ENCODE results near the gene SPDYE4. TPM values are rescaled to one million over a fixed set of nuclear protein-coding genes. Genes with fewer than 3 reads are reported as not detected.

The SPDYE4 gene
- total and polyA plus RNA-seq, 4 donors: not detected

- Histone ChIP-seq H3K9ac (ENCODE audit: insufficient read depth in 1 of 2, low read length in 2 of 2) (no peak overlapping the region), H3K4me3 (no peak overlapping the region), H3K9me3 (ENCODE audit: control insufficient read depth in 4 of 4, insufficient read depth in 3 of 4, low read length in 3 of 4) (no peaks in the 10 kb centered on the region), H3K4me1 (ENCODE audit: control insufficient read depth in 5 of 5, insufficient read depth in 5 of 5, low read length in 5 of 5) (peaks cover 0 to 4% (median 0%) of the 10 kb centered on the region in 5 donors), H3K36me3 (ENCODE audit: control insufficient read depth in 4 of 4, insufficient read depth in 4 of 4, low read length in 4 of 4) (no peaks in the 10 kb centered on the region), H3K27me3 (ENCODE audit: control insufficient read depth in 3 of 3, insufficient read depth in 3 of 3, low read length in 2 of 3) (no peaks in the 10 kb centered on the region), H3K27ac (ENCODE audit: low read depth in 1 of 2, low read length in 1 of 2) (no peak overlapping the region)
- 73 to 82% methylated on average over 2 of the region's 2 CpGs for WGBS, 2 donors
- no peak for DNase-seq
- TF ChIP-seq CTCF (IDR thresholded peaks at IDR 0.05; ENCODE audit: control extremely low read depth, extremely low read depth): no peak
- ATAC-seq (ENCODE audit: insufficient read depth, low FRiP score): no peak
These were observed 21.6 kb downstream of the SPDYE4 start for GRCh38 chr17:8736796-8737195.

GRCh38 chr17:8736362-8736761 lies 22.0 kb downstream of the SPDYE4 start:
- Histone ChIP-seq H3K27ac (ENCODE audit: low read depth in 1 of 2, low read length in 1 of 2) (no peak overlapping the region), H3K9me3 (ENCODE audit: control insufficient read depth in 4 of 4, insufficient read depth in 3 of 4, low read length in 3 of 4) (no peaks in the 10 kb centered on the region), H3K4me3 (no peak overlapping the region), H3K9ac (ENCODE audit: insufficient read depth in 1 of 2, low read length in 2 of 2) (no peak overlapping the region), H3K27me3 (ENCODE audit: control insufficient read depth in 3 of 3, insufficient read depth in 3 of 3, low read length in 2 of 3) (no peaks in the 10 kb centered on the region), H3K36me3 (ENCODE audit: control insufficient read depth in 4 of 4, insufficient read depth in 4 of 4, low read length in 4 of 4) (no peaks in the 10 kb centered on the region), H3K4me1 (ENCODE audit: control insufficient read depth in 5 of 5, insufficient read depth in 5 of 5, low read length in 5 of 5) (peaks cover 0 to 4% (median 0%) of the 10 kb centered on the region in 5 donors)
- no peak for TF ChIP-seq CTCF (IDR thresholded peaks at IDR 0.05; ENCODE audit: control extremely low read depth, extremely low read depth)
- DNase-seq: no peak
- ATAC-seq (ENCODE audit: insufficient read depth, low FRiP score): no peak
- 69 to 82% methylated on average over 6 of the region's 6 CpGs for WGBS, 2 donors

GRCh38 chr17:8735336-8735939 lies 22.9 kb downstream of the SPDYE4 start:
- DNase-seq (no peak), ATAC-seq (ENCODE audit: insufficient read depth, low FRiP score) (no peak)
- 90 to 93% methylated on average over 23 of the region's 23 CpGs for WGBS, 2 donors
- no peaks in the 10 kb centered on the region for H3K27me3 ChIP-seq (ENCODE audit: control insufficient read depth in 3 of 3, insufficient read depth in 3 of 3, low read length in 2 of 3)
- H3K4me1 ChIP-seq (ENCODE audit: control insufficient read depth in 5 of 5, insufficient read depth in 5 of 5, low read length in 5 of 5): peaks cover 0 to 4% (median 0%) of the 10 kb centered on the region in 5 donors
- no peak overlapping the region for H3K27ac ChIP-seq (ENCODE audit: low read depth in 1 of 2, low read length in 1 of 2)
- H3K4me3 ChIP-seq: no peak overlapping the region
- no peaks in the 10 kb centered on the region for H3K9me3 ChIP-seq (ENCODE audit: control insufficient read depth in 4 of 4, insufficient read depth in 3 of 4, low read length in 3 of 4)
- TF ChIP-seq CTCF (IDR thresholded peaks at IDR 0.05; ENCODE audit: control extremely low read depth, extremely low read depth): no peak
- no peak overlapping the region for H3K9ac ChIP-seq (ENCODE audit: insufficient read depth in 1 of 2, low read length in 2 of 2)
- H3K36me3 ChIP-seq (ENCODE audit: control insufficient read depth in 4 of 4, insufficient read depth in 4 of 4, low read length in 4 of 4): no peaks in the 10 kb centered on the region

- Histone ChIP-seq H3K4me1 (ENCODE audit: control insufficient read depth in 5 of 5, insufficient read depth in 5 of 5, low read length in 5 of 5) (peaks cover 0 to 4% (median 0%) of the 10 kb centered on the region in 5 donors), H3K27me3 (ENCODE audit: control insufficient read depth in 3 of 3, insufficient read depth in 3 of 3, low read length in 2 of 3) (no peaks in the 10 kb centered on the region), H3K9me3 (ENCODE audit: control insufficient read depth in 4 of 4, insufficient read depth in 3 of 4, low read length in 3 of 4) (no peaks in the 10 kb centered on the region), H3K9ac (ENCODE audit: insufficient read depth in 1 of 2, low read length in 2 of 2) (no peak overlapping the region), H3K4me3 (no peak overlapping the region), H3K36me3 (ENCODE audit: control insufficient read depth in 4 of 4, insufficient read depth in 4 of 4, low read length in 4 of 4) (no peaks in the 10 kb centered on the region), H3K27ac (ENCODE audit: low read depth in 1 of 2, low read length in 1 of 2) (no peak overlapping the region)
- WGBS, 2 donors: 93 to 95% methylated on average over 10 of the region's 10 CpGs
- DNase-seq (no peak), ATAC-seq (ENCODE audit: insufficient read depth, low FRiP score) (no peak)
- no peak for TF ChIP-seq CTCF (IDR thresholded peaks at IDR 0.05; ENCODE audit: control extremely low read depth, extremely low read depth)
These were observed 23.5 kb downstream of the SPDYE4 start for GRCh38 chr17:8734876-8735275.
